K562 (cell line): ENCODE results near the gene RBPMS2. TPM values are rescaled to one million over a fixed set of nuclear protein-coding genes. Genes with fewer than 3 reads are reported as not detected.

ENCODE experiments used
- ATAC-seq: fragments of 200-7000 bp; cut with Tn5 transposase; 3 replicates; pipeline ENCODE4 v1.9.1; 2020; ENCODE audit warnings: moderate library complexity
- BruUV-seq: library from RNA; stranded (reverse); fragments of 400-500 nt; replicated peaks from 2 replicates; lab custom pipeline; 2021; lab: Mats Ljungman, UMichigan
- CTCF ChIA-PET: fragments of 300-600 bp; formaldehyde crosslinking; extraction: SDS; loops from one replicate; lab custom pipeline; 2021; ENCODE audit warnings: low intra/inter-chr PET ratio; lab: Yijun Ruan, JAX
- POLR2A ChIA-PET: fragments of 300-600, 350-650 bp; sonication (Branson Sonifier 250); formaldehyde crosslinking; extraction: SDS; loops from one replicate; lab custom pipeline; 2021; ENCODE audit warnings: antibody characterized with exemption, inconsistent platforms; lab: Yijun Ruan, JAX
- DNase-seq, 4 experiments: peaks; one replicate each; pipeline versions ENCODE4 v3.0.0 to v3.0.0-alpha.2; 2011 to 2018; ENCODE audit warnings: low spot score in 3 of 4, mixed read lengths in 3 of 4; ENCODE audit errors: extremely low read depth in 1 of 4
- FAIRE-seq: peaks from 2 replicates; lab custom pipeline; 2011; peaks lifted over from hg19 to GRCh38; lab: Jason Lieb, UNC
- H2AFZ ChIP-seq: 2 replicates; pipeline ENCODE4 v1.6.0; 2011; ENCODE audit warnings: low read depth, low read length, control low read depth, inconsistent platforms
- H3K27ac ChIP-seq: fragments of 200-600 bp; 3 replicates; pipeline ENCODE4 v1.8.0; 2011; ENCODE audit warnings: low read depth, mild to moderate bottlenecking, control low read depth, inconsistent platforms, low read length, moderate library complexity, mixed read lengths; ENCODE audit errors: extremely low read depth
- H3K27me3 ChIP-seq, 2 experiments: fragments of 300-600 bp in 1 of 2; 2 replicates in 1 of 2; 3 replicates in 1 of 2; pipeline versions ENCODE4 v1.6.0 to v1.8.0; 2011; ENCODE audit warnings: inconsistent platforms in 2 of 2, low read length in 2 of 2, mild to moderate bottlenecking in 1 of 2, mixed read lengths in 1 of 2, moderate library complexity in 1 of 2; ENCODE audit not compliant: control insufficient read depth in 2 of 2, insufficient read depth in 2 of 2
- H3K36me3 ChIP-seq: fragments of 300-600 bp; 3 replicates; pipeline ENCODE4 v1.8.0; 2011; ENCODE audit warnings: mild to moderate bottlenecking, low read length, inconsistent platforms; ENCODE audit not compliant: control insufficient read depth, insufficient read depth
- H3K4me1 ChIP-seq, 2 experiments: fragments of 200-600 bp in 1 of 2; replicated peaks in 1 of 2; 2 replicates in 1 of 2; 3 replicates in 1 of 2; pipeline versions ENCODE4 v1.5.1 to v1.8.0; 2011; ENCODE audit warnings: inconsistent platforms in 2 of 2, low read length in 2 of 2, mild to moderate bottlenecking in 1 of 2, mixed read lengths in 1 of 2, moderate library complexity in 1 of 2; ENCODE audit not compliant: control insufficient read depth in 2 of 2, insufficient read depth in 2 of 2
- H3K4me2 ChIP-seq: 2 replicates; pipeline ENCODE4 v1.6.1; 2011; ENCODE audit warnings: low read length, control low read depth, inconsistent platforms, mixed read lengths; ENCODE audit not compliant: insufficient read depth
- H3K4me3 ChIP-seq: fragments of 200-600 bp; sonication (generic), shearing (Covaris generic); 2 replicates; pipeline ENCODE4 v1.5.1; 2016; ENCODE audit warnings: control low read depth, inconsistent platforms
- H3K79me2 ChIP-seq: fragments of 200-600 bp; 3 replicates; pipeline ENCODE4 v1.8.0; 2011; ENCODE audit warnings: low read length, inconsistent platforms; ENCODE audit not compliant: control insufficient read depth, insufficient read depth
- H3K9ac ChIP-seq, 2 experiments: 2 replicates each; pipeline versions ENCODE4 v1.6.0 to v1.6.1; 2011; ENCODE audit warnings: low read depth in 2 of 2, low read length in 2 of 2, control low read depth in 1 of 2, inconsistent platforms in 1 of 2, mild to moderate bottlenecking in 1 of 2, mixed read lengths in 1 of 2; ENCODE audit not compliant: insufficient read depth in 1 of 2
- H3K9me1 ChIP-seq: one replicate; pipeline ENCODE4 v1.6.0; 2011; ENCODE audit warnings: inconsistent platforms, mild to moderate bottlenecking, low read length, moderate library complexity; ENCODE audit not compliant: control insufficient read depth, insufficient read depth
- H3K9me3 ChIP-seq: replicated peaks from 2 replicates; pipeline ENCODE4 v1.5.1; 2011; ENCODE audit warnings: low read depth, low read length, inconsistent platforms; ENCODE audit not compliant: control insufficient read depth, insufficient read depth
- H4K20me1 ChIP-seq: replicated peaks from 2 replicates; pipeline ENCODE4 v1.6.1; 2011; ENCODE audit warnings: low read length, inconsistent platforms, mixed read lengths; ENCODE audit not compliant: control insufficient read depth, insufficient read depth
- BMI1 ChIP-seq: fragments of 150-350 bp; IDR thresholded peaks from 2 replicates; pipeline ENCODE4 v1.6.1; 2014; ENCODE audit warnings: low read length
- CBX1 ChIP-seq: sonication (generic); IDR thresholded peaks from 2 replicates; pipeline ENCODE4 v1.6.1; 2016; ENCODE audit warnings: antibody characterized with exemption, low read depth, mild to moderate bottlenecking
- CBX3 ChIP-seq, 2 experiments: IDR thresholded peaks; 1 replicate in 1 of 2; 2 replicates in 1 of 2; pipeline ENCODE4 v1.6.1; 2012; ENCODE audit warnings: inconsistent platforms in 2 of 2, low read length in 2 of 2, borderline replicate concordance in 1 of 2, control low read depth in 1 of 2
- CHAMP1 ChIP-seq: fragments of 450-650 bp; IDR thresholded peaks from 2 replicates; pipeline ENCODE4 v1.6.1; 2016; ENCODE audit warnings: mild to moderate bottlenecking
- FOXP4 ChIP-seq: sonication (generic); formaldehyde crosslinking; IDR thresholded peaks from 2 replicates; pipeline ENCODE4 v1.8.0; 2022; ENCODE audit warnings: mild to moderate bottlenecking, missing genetic modification reagents, borderline replicate concordance
- HOMEZ ChIP-seq: fragments of 250-450 bp; sonication (Bioruptor Pico); IDR thresholded peaks from 2 replicates; pipeline ENCODE4 v1.4.0; 2020; ENCODE audit warnings: mild to moderate bottlenecking, moderate library complexity
- JUN ChIP-seq, 2 experiments: sonication (generic) in 1 of 2; formaldehyde crosslinking in 1 of 2; IDR thresholded peaks; 2 replicates each; pipeline versions ENCODE4 v1.6.1 to v1.8.0; 2012 to 2022; ENCODE audit warnings: borderline replicate concordance in 2 of 2, mild to moderate bottlenecking in 2 of 2, improper control_type of control experiment in 1 of 2, low read depth in 1 of 2, low read length in 1 of 2, missing genetic modification reagents in 1 of 2
- NFIC ChIP-seq: fragments of 450-650 bp; IDR thresholded peaks from 2 replicates; pipeline ENCODE4 v1.6.1; 2017; ENCODE audit warnings: mild to moderate bottlenecking, inconsistent platforms
- RNF2 ChIP-seq: sonication (generic); IDR thresholded peaks from 2 replicates; pipeline ENCODE4 v1.6.1; 2016
- ZC3H4 ChIP-seq: sonication (generic); formaldehyde crosslinking; IDR thresholded peaks from 2 replicates; pipeline ENCODE4 v1.9.0; 2021; ENCODE audit warnings: missing genetic modification reagents, borderline replicate concordance
- ZNF518B ChIP-seq: fragments of 250-450 bp; sonication (Bioruptor Pico); IDR thresholded peaks from 2 replicates; pipeline ENCODE4 v1.5.0; 2021; ENCODE audit warnings: mild to moderate bottlenecking, moderate library complexity
- WGBS: fragments of 100-300 bp; shearing (Covaris generic); methylation state at CpG from one replicate; pipeline ENCODE4 v1.1.6; 2016; ENCODE audit warnings: low coverage, mixed read lengths; ENCODE audit not compliant: insufficient coverage; ENCODE audit errors: missing lambda C conversion rate; 5-methylcytosine and 5-hydroxymethylcytosine counted together
- in situ Hi-C: fragments of 300-500 bp; cut with MboI; formaldehyde crosslinking; loops from 4 replicates; pipeline ENCODE4 v1.15.0; 2018; ENCODE audit warnings: inconsistent platforms, mixed read lengths
- intact Hi-C: fragments of 100-400 bp; cut with micrococcal nuclease; formaldehyde crosslinking; loops from 2 replicates; pipeline ENCODE4 v1.14.2; 2022
- polyA plus RNA-seq, 8 experiments: library from polyadenylated mRNA; depleted of rRNA in 4 of 8; stranded (reverse) in 5 of 8; unstranded in 3 of 8; fragments of >200 nt; fragmentation: Nextera tagmentation in 2 of 8; fragmentation: Illumina TruSeq in 1 of 8; extraction: Ambion mirVana in 2 of 8; extraction: Trizol in 1 of 8; gene quantifications; 2 replicates each; pipeline versions ENCODE4 v1.2.1 to v1.2.3, GENCODE V29; 2011 to 2014; ENCODE audit warnings: inconsistent platforms in 1 of 8, missing spikeins in 1 of 8
- total RNA-seq, 7 experiments: library from RNA; depleted of rRNA in 6 of 7; stranded (reverse); fragments of >200 nt in 6 of 7; fragmentation: Illumina TruSeq in 2 of 7; extraction: Trizol in 2 of 7; gene quantifications; 2 replicates each; pipeline versions ENCODE4 v1.2.1 to v1.2.3, GENCODE V29; 2011 to 2021; ENCODE audit warnings: low replicate concordance in 1 of 7

RBPMS2 gene
- total and polyA plus RNA-seq, 9 of the 15 experiments (the other 6 are each of a cell fraction or from before 2014, with no cell fraction given): 0.11 to 2.6 (median 0.37) TPM; not detected in 1

- 57% methylated on average over 2 of the region's 2 CpGs for WGBS
- no peak overlapping the region for H2AFZ ChIP-seq
- intact Hi-C loops: no loop called here
- peaks cover 7% of the 10 kb centered on the region for H3K9me1 ChIP-seq
- H3K27me3 ChIP-seq: no peaks in the 10 kb centered on the region
- CTCF ChIA-PET: no interaction called here
- DNase-seq: no peak
- POLR2A ChIA-PET: interaction anchor here (0.7 to 1.9 kb wide), 4 partner anchors 9 to 118 kb away, joined by 3 to 7 read pairs (median 4); no protein-coding TSS in a partner anchor
- no peak overlapping the region for H3K9ac ChIP-seq
- no peak overlapping the region for H3K4me2 ChIP-seq
- peaks cover 31% of the 10 kb centered on the region for H4K20me1 ChIP-seq
- H3K27ac ChIP-seq: no peak overlapping the region
- peaks cover 19% of the 10 kb centered on the region; the same call in 2 of the 3 replicates for H3K79me2 ChIP-seq
- in situ Hi-C loops: no loop called here
- ATAC-seq: no peak
- no TSS peak for BruUV-seq
- H3K4me3 ChIP-seq: no peak overlapping the region
- H3K9me3 ChIP-seq: no peaks in the 10 kb centered on the region
- no peak for FAIRE-seq
- peaks cover 13 to 35% of the 10 kb centered on the region in 2 experiments for H3K4me1 ChIP-seq
- H3K36me3 ChIP-seq: peaks cover 30% of the 10 kb centered on the region
- TF ChIP-seq HOMEZ (CRISPR knock-in tag) (no peak), ZNF518B (CRISPR knock-in tag) (no peak), CBX1 (no peak), FOXP4 (CRISPR knock-in tag) (no peak), RNF2 (no peak), ZC3H4 (CRISPR knock-in tag) (no peak), BMI1 (no peak), JUN (IDR thresholded peaks at IDR 0.05; ENCODE audit: borderline replicate concordance, low read depth, low read length) (no peak), JUN (CRISPR knock-in tag; IDR thresholded peaks at IDR 0.05; ENCODE audit: borderline replicate concordance) (no peak), NFIC (no peak), CHAMP1 (no peak), CBX3 (IDR thresholded peaks at IDR 0.05; ENCODE audit: borderline replicate concordance in 1 of 2, low read length in 2 of 2) (no peak)
Measured at GRCh38 chr15:64694816-64695215, 80.6 kb downstream of the RBPMS2 start.
